ENCODE measurements around the gene AZIN2.

Gene AZIN2

DNA sequence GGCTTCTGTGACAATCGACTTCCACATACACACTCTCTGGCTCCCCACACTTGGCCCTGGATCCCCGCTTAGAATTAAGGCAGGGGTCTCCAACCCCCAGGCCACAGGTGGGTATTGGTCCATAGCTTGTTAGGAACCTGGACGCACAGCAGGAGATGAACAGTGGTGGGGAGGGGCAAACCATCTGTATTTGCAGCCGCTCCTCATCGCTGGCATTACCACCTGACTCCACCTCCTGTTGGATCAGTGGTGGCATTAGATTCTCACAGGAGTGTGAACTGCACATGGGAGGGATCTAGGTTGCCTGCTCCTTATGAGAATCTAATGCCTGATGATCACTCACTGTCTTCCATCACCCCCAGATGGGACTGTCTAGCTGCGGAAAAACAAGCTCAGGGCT is 84.9 kb downstream of the AZIN2 start:
- H3K27me3 ChIP-seq (ENCODE audit: insufficient read depth, low read length, poor library complexity, severe bottlenecking) = no peaks in the 10 kb centered on the region
- H3K4me1 ChIP-seq (ENCODE audit: insufficient read depth, low read length, poor library complexity, severe bottlenecking) = peaks cover 7% of the 10 kb centered on the region
- no peak for TF ChIP-seq EZH2phosphoT487 (IDR thresholded peaks at IDR 0.05; ENCODE audit: borderline replicate concordance)
- TF ChIP-seq, protein P1, sequence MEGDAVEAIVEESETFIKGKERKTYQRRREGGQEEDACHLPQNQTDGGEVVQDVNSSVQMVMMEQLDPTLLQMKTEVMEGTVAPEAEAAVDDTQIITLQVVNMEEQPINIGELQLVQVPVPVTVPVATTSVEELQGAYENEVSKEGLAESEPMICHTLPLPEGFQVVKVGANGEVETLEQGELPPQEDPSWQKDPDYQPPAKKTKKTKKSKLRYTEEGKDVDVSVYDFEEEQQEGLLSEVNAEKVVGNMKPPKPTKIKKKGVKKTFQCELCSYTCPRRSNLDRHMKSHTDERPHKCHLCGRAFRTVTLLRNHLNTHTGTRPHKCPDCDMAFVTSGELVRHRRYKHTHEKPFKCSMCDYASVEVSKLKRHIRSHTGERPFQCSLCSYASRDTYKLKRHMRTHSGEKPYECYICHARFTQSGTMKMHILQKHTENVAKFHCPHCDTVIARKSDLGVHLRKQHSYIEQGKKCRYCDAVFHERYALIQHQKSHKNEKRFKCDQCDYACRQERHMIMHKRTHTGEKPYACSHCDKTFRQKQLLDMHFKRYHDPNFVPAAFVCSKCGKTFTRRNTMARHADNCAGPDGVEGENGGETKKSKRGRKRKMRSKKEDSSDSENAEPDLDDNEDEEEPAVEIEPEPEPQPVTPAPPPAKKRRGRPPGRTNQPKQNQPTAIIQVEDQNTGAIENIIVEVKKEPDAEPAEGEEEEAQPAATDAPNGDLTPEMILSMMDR (conservative IDR thresholded peaks at IDR 0.05; ENCODE audit: low read length) = no peak
- no peaks in the 10 kb centered on the region for H3K9me3 ChIP-seq (ENCODE audit: insufficient read depth, low read depth, low read length)
- no peaks in the 10 kb centered on the region for H3K79me2 ChIP-seq (ENCODE audit: insufficient read depth, low read length)
- no peak overlapping the region for H2AFZ ChIP-seq (ENCODE audit: low read length)
- no peaks in the 10 kb centered on the region for H3F3A ChIP-seq (ENCODE audit: low read depth)
- no peak overlapping the region for H3K4me3 ChIP-seq (ENCODE audit: low read length, poor library complexity, severe bottlenecking)
- H3K9me2 ChIP-seq (replicated peaks; ENCODE audit: low read depth, low read length) = no peaks in the 10 kb centered on the region
- no peak overlapping the region for H3K4me2 ChIP-seq (ENCODE audit: low read depth, low read length, poor library complexity, severe bottlenecking)
- H3K9ac ChIP-seq (ENCODE audit: low read depth, low read length, poor library complexity, severe bottlenecking) = no peak overlapping the region
- no peaks in the 10 kb centered on the region for H4K20me1 ChIP-seq (ENCODE audit: insufficient read depth, low read length, poor library complexity, severe bottlenecking)
- H3K36me3 ChIP-seq (ENCODE audit: insufficient read depth, low read length) = no peaks in the 10 kb centered on the region

DNA sequence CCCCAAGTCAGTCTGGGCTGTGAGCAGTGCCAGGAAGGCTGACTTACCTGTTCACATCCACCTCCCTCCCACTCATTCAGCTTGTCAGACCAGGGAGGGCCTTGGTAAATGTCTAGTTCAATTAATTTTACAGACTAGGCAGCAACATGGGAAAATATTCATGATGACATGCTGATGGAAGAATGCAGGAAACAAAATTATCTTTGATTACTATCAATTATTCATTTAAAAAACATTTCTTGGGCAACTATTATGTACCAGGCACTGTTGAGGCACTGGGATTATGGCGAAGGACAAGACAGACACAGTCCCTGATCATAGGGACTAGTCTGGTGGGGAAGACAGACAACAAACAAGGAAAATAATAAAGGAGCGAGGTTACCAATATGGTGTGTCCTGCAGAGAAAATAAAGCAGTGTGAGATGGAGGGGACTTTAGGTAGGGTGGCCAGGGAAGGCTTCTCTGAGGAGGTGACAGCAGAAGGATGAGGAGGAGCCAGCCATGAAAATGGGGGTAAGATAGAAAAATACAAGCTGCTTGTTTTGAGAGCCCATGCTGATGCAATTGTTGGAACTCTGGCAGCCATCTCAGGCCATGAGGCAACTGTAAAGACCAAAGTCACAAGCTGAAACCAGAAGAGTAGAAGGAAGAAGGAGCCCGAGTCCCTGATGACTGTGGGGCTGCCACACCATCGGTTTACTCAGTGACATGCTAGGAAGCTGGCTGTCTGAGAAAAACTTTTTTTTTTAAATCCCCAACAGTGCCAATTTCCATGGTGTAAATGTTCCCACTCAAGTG is 86.9 kb downstream of the AZIN2 start:
- TF ChIP-seq EZH2phosphoT487 (IDR thresholded peaks at IDR 0.05; ENCODE audit: borderline replicate concordance) = no peak
- TF ChIP-seq, protein P1 (conservative IDR thresholded peaks at IDR 0.05; ENCODE audit: low read length) = no peak
- Histone ChIP-seq H3K4me1 (ENCODE audit: insufficient read depth, low read length, poor library complexity, severe bottlenecking) (peaks cover 14% of the 10 kb centered on the region), H3K27me3 (ENCODE audit: insufficient read depth, low read length, poor library complexity, severe bottlenecking) (no peaks in the 10 kb centered on the region), H3K9ac (ENCODE audit: low read depth, low read length, poor library complexity, severe bottlenecking) (no peak overlapping the region), H3K4me2 (ENCODE audit: low read depth, low read length, poor library complexity, severe bottlenecking) (no peak overlapping the region), H3F3A (ENCODE audit: low read depth) (no peaks in the 10 kb centered on the region), H3K36me3 (ENCODE audit: insufficient read depth, low read length) (no peaks in the 10 kb centered on the region), H3K79me2 (ENCODE audit: insufficient read depth, low read length) (no peaks in the 10 kb centered on the region), H3K9me2 (replicated peaks; ENCODE audit: low read depth, low read length) (no peaks in the 10 kb centered on the region), H2AFZ (ENCODE audit: low read length) (no peak overlapping the region), H4K20me1 (ENCODE audit: insufficient read depth, low read length, poor library complexity, severe bottlenecking) (no peaks in the 10 kb centered on the region), H3K4me3 (ENCODE audit: low read length, poor library complexity, severe bottlenecking) (no peak overlapping the region), H3K9me3 (ENCODE audit: insufficient read depth, low read depth, low read length) (no peaks in the 10 kb centered on the region)

DNA sequence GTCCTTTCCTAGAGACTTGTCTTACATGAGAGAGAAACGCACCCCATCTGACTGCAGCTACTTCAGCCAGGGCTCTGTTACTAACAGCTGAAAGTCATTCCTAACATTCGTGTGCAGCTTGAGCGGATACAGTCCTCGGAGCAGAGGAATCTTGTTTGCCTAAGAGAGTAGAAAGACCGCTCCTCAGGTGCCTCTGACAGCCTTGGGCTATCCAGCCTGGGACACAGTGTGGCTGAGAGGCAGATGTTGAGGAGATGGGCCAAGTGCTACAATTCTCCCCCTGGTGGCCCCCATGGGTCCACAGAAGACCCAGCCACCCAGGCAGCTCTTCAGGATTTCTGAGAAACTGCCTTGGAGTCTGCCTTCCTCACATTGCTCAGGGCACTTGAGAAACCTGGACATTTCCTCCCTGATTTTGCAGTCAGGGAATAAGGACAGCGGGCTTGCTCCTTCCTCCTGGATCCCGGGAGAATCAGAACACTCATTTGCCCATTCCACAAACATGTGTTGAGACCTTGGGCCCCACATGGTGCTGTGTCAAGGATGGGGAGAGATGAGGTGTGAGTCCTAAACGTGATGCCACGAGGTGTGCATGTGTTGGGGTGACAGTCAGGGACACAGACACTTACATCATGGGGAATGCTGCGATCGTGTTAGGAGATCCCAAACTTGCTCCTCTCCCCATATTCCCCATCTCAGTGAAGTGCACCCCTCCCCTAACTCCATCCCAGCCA is 87.8 kb downstream of the AZIN2 start:
- Histone ChIP-seq H3K4me3 (ENCODE audit: low read length, poor library complexity, severe bottlenecking) (no peak overlapping the region), H4K20me1 (ENCODE audit: insufficient read depth, low read length, poor library complexity, severe bottlenecking) (no peaks in the 10 kb centered on the region), H3F3A (ENCODE audit: low read depth) (no peaks in the 10 kb centered on the region), H3K9ac (ENCODE audit: low read depth, low read length, poor library complexity, severe bottlenecking) (no peak overlapping the region), H3K9me2 (replicated peaks; ENCODE audit: low read depth, low read length) (no peaks in the 10 kb centered on the region), H3K9me3 (ENCODE audit: insufficient read depth, low read depth, low read length) (no peaks in the 10 kb centered on the region), H3K27me3 (ENCODE audit: insufficient read depth, low read length, poor library complexity, severe bottlenecking) (no peaks in the 10 kb centered on the region), H3K79me2 (ENCODE audit: insufficient read depth, low read length) (no peaks in the 10 kb centered on the region), H3K4me2 (ENCODE audit: low read depth, low read length, poor library complexity, severe bottlenecking) (no peak overlapping the region), H2AFZ (ENCODE audit: low read length) (no peak overlapping the region), H3K4me1 (ENCODE audit: insufficient read depth, low read length, poor library complexity, severe bottlenecking) (peaks cover 9% of the 10 kb centered on the region), H3K36me3 (ENCODE audit: insufficient read depth, low read length) (no peaks in the 10 kb centered on the region)
- TF ChIP-seq, protein P1 (conservative IDR thresholded peaks at IDR 0.05; ENCODE audit: low read length) = 0 out of 2 replicates have a peak, but pooled peaks have one; percentile 16
- TF ChIP-seq EZH2phosphoT487 (IDR thresholded peaks at IDR 0.05; ENCODE audit: borderline replicate concordance) = no peak
